EL (cell line): ENCODE data around the gene UVRAG.
A peak's percentile ranks its signal among the peaks of the same experiment; 100 is the strongest.

Experiments
- DNase-seq: peaks from one replicate; pipeline ENCODE4 v3.0.0-alpha.2; 2016

Gene UVRAG

GRCh38 chr11:76157891-76158290 is 342.9 kb downstream of the UVRAG start:
- DNase-seq, result no peak

- DNase-seq, result no peak
These were observed 343.6 kb downstream of the UVRAG start for GRCh38 chr11:76158394-76159302.

- DNase-seq, result no peak
These were observed 344.4 kb downstream of the UVRAG start for GRCh38 chr11:76159303-76159937.

- DNase-seq, result no peak
These were observed 345.1 kb downstream of the UVRAG start for GRCh38 chr11:76159983-76160661.

- DNase-seq, result no peak
These were observed 345.8 kb downstream of the UVRAG start for GRCh38 chr11:76160856-76161255.

- peak; percentile 18 for DNase-seq
These were observed 346.4 kb downstream of the UVRAG start for GRCh38 chr11:76161261-76161961.

GRCh38 chr11:76162336-76163288 is 347.6 kb downstream of the UVRAG start:
- DNase-seq, result no peak

- no peak for DNase-seq
These were observed 348.4 kb downstream of the UVRAG start for GRCh38 chr11:76163289-76163880.

- no peak for DNase-seq
These were observed 349.1 kb downstream of the UVRAG start for GRCh38 chr11:76164081-76164480.

GRCh38 chr11:76164861-76165751 is 350.1 kb downstream of the UVRAG start:
- DNase-seq, result no peak

GRCh38 chr11:76166314-76166713 is 351.3 kb downstream of the UVRAG start:
- DNase-seq, result peak; percentile 27

GRCh38 chr11:76167590-76167989 is 352.6 kb downstream of the UVRAG start:
- no peak for DNase-seq

- no peak for DNase-seq
These were observed 354.5 kb downstream of the UVRAG start for GRCh38 chr11:76169473-76169896.

- no peak for DNase-seq
These were observed 355.5 kb downstream of the UVRAG start for GRCh38 chr11:76170468-76170867.

GRCh38 chr11:76172583-76172982 is 357.6 kb downstream of the UVRAG start:
- no peak for DNase-seq

GRCh38 chr11:76173663-76174062 is 358.7 kb downstream of the UVRAG start:
- DNase-seq, result no peak

- DNase-seq, result no peak
These were observed 359.3 kb downstream of the UVRAG start for GRCh38 chr11:76174330-76174729.

GRCh38 chr11:76175783-76176182 is 360.8 kb downstream of the UVRAG start:
- DNase-seq, result no peak

- DNase-seq, result no peak
These were observed 361.5 kb downstream of the UVRAG start for GRCh38 chr11:76176463-76176862.

- DNase-seq, result no peak
These were observed 362.3 kb downstream of the UVRAG start for GRCh38 chr11:76177250-76177686.
